Naive B cell (primary cell): ENCODE measurements around the gene SKOR1. TPM values are rescaled to one million over a fixed set of nuclear protein-coding genes. Genes with fewer than 3 reads are reported as not detected.

Source experiments
- ATAC-seq, 2 donors: fragments of 150-1000 bp; cut with Tn5 transposase; 2 replicates each; pipeline ENCODE4 v1.10.0; 2021; ENCODE audit warnings: low read depth in 2 of 2, mild to moderate bottlenecking in 2 of 2, moderate library complexity in 2 of 2
- DNase-seq: peaks from one replicate; pipeline ENCODE4 v3.0.0; 2022
- H3K27ac Mint-ChIP-seq, 6 donors: one replicate each; pipeline ENCODE4 v1.8.0; 2020 to 2022; ENCODE audit warnings: mild to moderate bottlenecking in 6 of 6, mixed read lengths in 6 of 6, moderate library complexity in 5 of 6, inconsistent platforms in 2 of 6
- H3K27me3 Mint-ChIP-seq, 3 donors: one replicate each; pipeline ENCODE4 v1.8.0; 2021 to 2022; ENCODE audit warnings: mixed read lengths in 3 of 3, mild to moderate bottlenecking in 1 of 3
- H3K36me3 Mint-ChIP-seq, 2 donors: one replicate each; pipeline ENCODE4 v1.8.0; 2020 to 2022; ENCODE audit warnings: mixed read lengths in 2 of 2, inconsistent platforms in 1 of 2, mild to moderate bottlenecking in 1 of 2
- H3K4me1 Mint-ChIP-seq, 3 donors: one replicate each; pipeline ENCODE4 v1.8.0; 2020 to 2022; ENCODE audit warnings: mixed read lengths in 3 of 3, inconsistent platforms in 1 of 3, mild to moderate bottlenecking in 1 of 3, moderate library complexity in 1 of 3
- H3K4me3 Mint-ChIP-seq, 8 donors: one replicate each; pipeline ENCODE4 v1.8.0; 2020 to 2022; ENCODE audit warnings: mild to moderate bottlenecking in 8 of 8, mixed read lengths in 8 of 8, moderate library complexity in 8 of 8, inconsistent platforms in 2 of 8
- H3K9me3 Mint-ChIP-seq, 7 donors: one replicate each; pipeline ENCODE4 v1.8.0; 2020 to 2022; ENCODE audit warnings: mixed read lengths in 7 of 7, mild to moderate bottlenecking in 5 of 7, inconsistent platforms in 2 of 7, moderate library complexity in 1 of 7
- polyA plus RNA-seq, 6 donors: library from polyadenylated mRNA; unstranded; fragments of 300-500 nt; fragmentation: Illumina TruSeq; gene quantifications; one replicate each; pipeline ENCODE4 v1.2.3, GENCODE V29; 2021; ENCODE audit warnings: low read depth in 6 of 6

The SKOR1 gene
- polyA plus RNA-seq, 6 donors from 2014 or later, result 0.07 to 0.19 (median 0.13) TPM; not detected in 3

GRCh38 chr15:67825881-67826716, 790 bp downstream of the SKOR1 start:
- Mint-ChIP-seq H3K9me3 (peaks cover 5 to 25% (median 8%) of the 10 kb centered on the region in 7 donors), H3K27ac (peak overlapping the region in 4 of 6 donors; percentile 87 to 98 (median 94))
- no peak for DNase-seq

GRCh38 chr15:67826717-67827561, 1.6 kb downstream of the SKOR1 start:
- H3K27ac Mint-ChIP-seq, result peak overlapping the region in 1 of 6 donors; percentile 87
- H3K36me3 Mint-ChIP-seq, result peaks cover 0 to 44% of the 10 kb centered on the region in 2 donors
- H3K27me3 Mint-ChIP-seq, result peaks cover 66 to 72% (median 72%) of the 10 kb centered on the region in 3 donors
- ATAC-seq (no peak), DNase-seq (no peak)
- H3K4me3 Mint-ChIP-seq, result peak overlapping the region in 2 of 8 donors; percentile 82 to 86
- peaks cover 2 to 21% (median 8%) of the 10 kb centered on the region in 7 donors for H3K9me3 Mint-ChIP-seq
- H3K4me1 Mint-ChIP-seq, result peaks cover 41 to 54% (median 53%) of the 10 kb centered on the region in 3 donors

More at GRCh38 chr15:67825881-67826716, 790 bp downstream of the SKOR1 start:
- no peak for ATAC-seq
- peaks cover 64 to 74% (median 67%) of the 10 kb centered on the region in 3 donors for H3K27me3 Mint-ChIP-seq
- peaks cover 0 to 46% of the 10 kb centered on the region in 2 donors for H3K36me3 Mint-ChIP-seq
- peak overlapping the region; percentile 73 to 89 (median 82) for H3K4me3 Mint-ChIP-seq
- peaks cover 50 to 62% (median 61%) of the 10 kb centered on the region in 3 donors for H3K4me1 Mint-ChIP-seq

GRCh38 chr15:67827562-67828277, 2.4 kb downstream of the SKOR1 start:
- Mint-ChIP-seq H3K9me3 (peaks cover 2 to 21% (median 8%) of the 10 kb centered on the region in 7 donors), H3K4me1 (peaks cover 34 to 48% (median 46%) of the 10 kb centered on the region in 3 donors), H3K27me3 (peaks cover 66 to 70% (median 70%) of the 10 kb centered on the region in 3 donors), H3K27ac (peak overlapping the region in 3 of 6 donors; percentile 81 to 99 (median 84)), H3K36me3 (peaks cover 0 to 37% of the 10 kb centered on the region in 2 donors), H3K4me3 (peak overlapping the region in 4 of 8 donors; percentile 71 to 80 (median 74))
- ATAC-seq (no peak), DNase-seq (no peak)

GRCh38 chr15:67828278-67828968, 3.1 kb downstream of the SKOR1 start:
- ATAC-seq (no peak), DNase-seq (no peak)
- H3K27me3 Mint-ChIP-seq, result peaks cover 70 to 73% (median 73%) of the 10 kb centered on the region in 3 donors
- peak overlapping the region; percentile 70 to 85 (median 74) for H3K4me3 Mint-ChIP-seq
- peaks cover 0 to 35% of the 10 kb centered on the region in 2 donors for H3K36me3 Mint-ChIP-seq
- H3K9me3 Mint-ChIP-seq, result peaks cover 2 to 21% (median 8%) of the 10 kb centered on the region in 7 donors
- peak overlapping the region in 5 of 6 donors; percentile 76 to 99 (median 81) for H3K27ac Mint-ChIP-seq
- H3K4me1 Mint-ChIP-seq, result peaks cover 38 to 53% (median 49%) of the 10 kb centered on the region in 3 donors

- H3K27me3 Mint-ChIP-seq, result peaks cover 70 to 73% (median 72%) of the 10 kb centered on the region in 3 donors
- H3K36me3 Mint-ChIP-seq, result peaks cover 0 to 28% of the 10 kb centered on the region in 2 donors
- peak overlapping the region; percentile 30 to 85 (median 74) for H3K4me3 Mint-ChIP-seq
- peaks cover 2 to 15% (median 6%) of the 10 kb centered on the region in 7 donors for H3K9me3 Mint-ChIP-seq
- peaks cover 37 to 53% (median 49%) of the 10 kb centered on the region in 3 donors for H3K4me1 Mint-ChIP-seq
- no peak for ATAC-seq
- no peak for DNase-seq
- H3K27ac Mint-ChIP-seq, result peak overlapping the region in 5 of 6 donors; percentile 54 to 99 (median 81)
Measured at GRCh38 chr15:67828969-67829646, 3.8 kb downstream of the SKOR1 start.

GRCh38 chr15:67829647-67830504, 4.6 kb downstream of the SKOR1 start:
- Mint-ChIP-seq H3K9me3 (peaks cover 2 to 13% (median 5%) of the 10 kb centered on the region in 7 donors), H3K27me3 (peaks cover 70 to 73% (median 73%) of the 10 kb centered on the region in 3 donors), H3K36me3 (peaks cover 0 to 27% of the 10 kb centered on the region in 2 donors), H3K27ac (peak overlapping the region in 4 of 6 donors; percentile 81 to 99 (median 93)), H3K4me3 (peak overlapping the region in 4 of 8 donors; percentile 63 to 84 (median 76)), H3K4me1 (peaks cover 36 to 51% (median 49%) of the 10 kb centered on the region in 3 donors)
- ATAC-seq (no peak), DNase-seq (no peak)

- Mint-ChIP-seq H3K36me3 (peaks cover 0 to 20% of the 10 kb centered on the region in 2 donors), H3K27ac (no peak overlapping the region), H3K4me3 (peak overlapping the region in 3 of 8 donors; percentile 20 to 81 (median 57)), H3K9me3 (peaks cover 0 to 8% (median 2%) of the 10 kb centered on the region in 7 donors), H3K27me3 (peaks cover 71 to 78% (median 76%) of the 10 kb centered on the region in 3 donors), H3K4me1 (peaks cover 39 to 53% (median 48%) of the 10 kb centered on the region in 3 donors)
- no peak for ATAC-seq
- no peak for DNase-seq
Measured at GRCh38 chr15:67831363-67831762, 6.1 kb downstream of the SKOR1 start.

- H3K9me3 Mint-ChIP-seq, result peaks cover 0 to 7% (median 2%) of the 10 kb centered on the region in 7 donors
- ATAC-seq (no peak), DNase-seq (no peak)
- H3K27ac Mint-ChIP-seq, result peak overlapping the region in 2 of 6 donors; percentile 47 to 60
- H3K27me3 Mint-ChIP-seq, result peaks cover 72 to 80% (median 78%) of the 10 kb centered on the region in 3 donors
- H3K36me3 Mint-ChIP-seq, result peaks cover 0 to 19% of the 10 kb centered on the region in 2 donors
- peak overlapping the region in 4 of 8 donors; percentile 9 to 87 (median 84) for H3K4me3 Mint-ChIP-seq
- H3K4me1 Mint-ChIP-seq, result peaks cover 39 to 56% (median 51%) of the 10 kb centered on the region in 3 donors
Measured at GRCh38 chr15:67832031-67832551, 6.8 kb downstream of the SKOR1 start.

- no peak for ATAC-seq
- DNase-seq, result no peak
- H3K9me3 Mint-ChIP-seq, result peaks cover 0 to 6% (median 2%) of the 10 kb centered on the region in 7 donors
- peaks cover 42 to 56% (median 54%) of the 10 kb centered on the region in 3 donors for H3K4me1 Mint-ChIP-seq
- peaks cover 0 to 16% of the 10 kb centered on the region in 2 donors for H3K36me3 Mint-ChIP-seq
- peak overlapping the region; percentile 83 to 93 (median 88) for H3K4me3 Mint-ChIP-seq
- H3K27me3 Mint-ChIP-seq, result peaks cover 74 to 83% (median 83%) of the 10 kb centered on the region in 3 donors
- H3K27ac Mint-ChIP-seq, result peak overlapping the region in 4 of 6 donors; percentile 12 to 75 (median 42)
Measured at GRCh38 chr15:67832897-67833709, 7.8 kb downstream of the SKOR1 start.
